SK-N-SH treated with all-trans-retinoic acid at 6 μM for 48 hours (cell line): ENCODE measurements around the gene NPTXR.

Experiments
- ATAC-seq: fragments of 200-7000 bp; cut with Tn5 transposase; 3 replicates; pipeline ENCODE4 v1.9.1; 2020; ENCODE audit warnings: mild to moderate bottlenecking, moderate library complexity
- ARNTL ChIP-seq: fragments of 450-650 bp; formaldehyde crosslinking; IDR thresholded peaks from 2 replicates; pipeline ENCODE4 v1.5.0; 2020; ENCODE audit warnings: low read depth, mild to moderate bottlenecking, moderate library complexity, borderline replicate concordance
- BACH2 ChIP-seq: fragments of 250-450 bp; sonication (Bioruptor Pico); IDR thresholded peaks from 2 replicates; pipeline ENCODE4 v1.9.0; 2021; ENCODE audit warnings: mild to moderate bottlenecking, borderline replicate concordance
- CREB5 ChIP-seq: fragments of 250-450 bp; sonication (Bioruptor Pico); IDR thresholded peaks from 2 replicates; pipeline ENCODE4 v1.5.1; 2020; ENCODE audit warnings: low read depth, mild to moderate bottlenecking, moderate library complexity
- CSDC2 ChIP-seq: fragments of 250-450 bp; sonication (Bioruptor Pico); IDR thresholded peaks from 2 replicates; pipeline ENCODE4 v1.5.0; 2020; ENCODE audit warnings: mild to moderate bottlenecking, moderate library complexity
- ESRRG ChIP-seq: fragments of 250-450 bp; sonication (Bioruptor Pico); IDR thresholded peaks from 2 replicates; pipeline ENCODE4 v1.6.1; 2021; ENCODE audit warnings: mild to moderate bottlenecking
- GLIS3 ChIP-seq: fragments of 250-450 bp; sonication (Bioruptor Pico); IDR thresholded peaks from 2 replicates; pipeline ENCODE4 v1.5.0; 2020; ENCODE audit warnings: mild to moderate bottlenecking, moderate library complexity
- ISL1 ChIP-seq: fragments of 250-450 bp; sonication (Bioruptor Pico); IDR thresholded peaks from 2 replicates; pipeline ENCODE4 v2.1.2; 2022; ENCODE audit warnings: mild to moderate bottlenecking, moderate library complexity
- PATZ1 ChIP-seq: fragments of 250-450 bp; sonication (Bioruptor Pico); IDR thresholded peaks from 2 replicates; pipeline ENCODE4 v1.8.0; 2020; ENCODE audit warnings: mild to moderate bottlenecking, moderate library complexity, borderline replicate concordance
- POU6F1 ChIP-seq: fragments of 250-450 bp; sonication (Bioruptor Pico); IDR thresholded peaks from 2 replicates; pipeline ENCODE4 v1.8.0; 2021; ENCODE audit warnings: low read depth, mild to moderate bottlenecking, moderate library complexity, borderline replicate concordance
- PPARA ChIP-seq: fragments of 250-450 bp; sonication (Bioruptor Pico); IDR thresholded peaks from 2 replicates; pipeline ENCODE4 v1.5.0; 2020; ENCODE audit warnings: mild to moderate bottlenecking, borderline replicate concordance
- RARB ChIP-seq: fragments of 250-450 bp; sonication (Bioruptor Pico); IDR thresholded peaks from 2 replicates; pipeline ENCODE4 v1.8.0; 2021; ENCODE audit warnings: mild to moderate bottlenecking, moderate library complexity
- SNAI2 ChIP-seq: fragments of 250-450 bp; sonication (Bioruptor Pico); IDR thresholded peaks from 2 replicates; pipeline ENCODE4 v1.5.0; 2020; ENCODE audit warnings: mild to moderate bottlenecking, moderate library complexity
- TCF4 ChIP-seq: fragments of 250-450 bp; sonication (Bioruptor Pico); IDR thresholded peaks from 2 replicates; pipeline ENCODE4 v1.8.0; 2021; ENCODE audit warnings: mild to moderate bottlenecking, moderate library complexity, borderline replicate concordance
- TOX ChIP-seq: fragments of 250-450 bp; sonication (Bioruptor Pico); IDR thresholded peaks from 2 replicates; pipeline ENCODE4 v1.8.0; 2021; ENCODE audit warnings: mild to moderate bottlenecking, moderate library complexity, borderline replicate concordance
- TSHZ2 ChIP-seq: fragments of 250-450 bp; sonication (Bioruptor Pico); IDR thresholded peaks from 2 replicates; pipeline ENCODE4 v1.5.0; 2020; ENCODE audit warnings: mild to moderate bottlenecking, moderate library complexity
- ZC3H10 ChIP-seq: fragments of 250-450 bp; sonication (Bioruptor Pico); IDR thresholded peaks from 2 replicates; pipeline ENCODE4 v1.5.1; 2021; ENCODE audit warnings: mild to moderate bottlenecking, moderate library complexity
- ZFP3 ChIP-seq: fragments of 250-450 bp; sonication (Bioruptor Pico); IDR thresholded peaks from 2 replicates; pipeline ENCODE4 v1.5.0; 2020; ENCODE audit warnings: mild to moderate bottlenecking, moderate library complexity
- ZFP30 ChIP-seq: fragments of 450-650 bp; formaldehyde crosslinking; IDR thresholded peaks from 2 replicates; pipeline ENCODE4 v1.5.0; 2022; ENCODE audit warnings: mild to moderate bottlenecking, moderate library complexity
- ZNF565 ChIP-seq: fragments of 450-650 bp; formaldehyde crosslinking; conservative IDR thresholded peaks from 2 replicates; pipeline ENCODE4 v1.5.0; 2020; ENCODE audit warnings: low read depth, mild to moderate bottlenecking, moderate library complexity
- ZNF70 ChIP-seq: fragments of 450-650 bp; formaldehyde crosslinking; IDR thresholded peaks from 2 replicates; pipeline ENCODE4 v1.5.0; 2020; ENCODE audit warnings: mild to moderate bottlenecking, moderate library complexity
- ZNF8 ChIP-seq: fragments of 450-650 bp; formaldehyde crosslinking; IDR thresholded peaks from 2 replicates; pipeline ENCODE4 v1.5.0; 2020; ENCODE audit warnings: mild to moderate bottlenecking, moderate library complexity

Gene NPTXR

GRCh38 chr22:38781033-38781432 lies 62.8 kb downstream of the NPTXR start:
- ATAC-seq: no peak
- no peak for TF ChIP-seq TSHZ2 (CRISPR knock-in tag)
- TF ChIP-seq CREB5 (CRISPR knock-in tag): no peak
- no peak for TF ChIP-seq RARB
- no peak for TF ChIP-seq SNAI2
- TF ChIP-seq ISL1 (CRISPR knock-in tag): no peak
- TF ChIP-seq PPARA: no peak
- TF ChIP-seq CSDC2 (CRISPR knock-in tag): no peak
- TF ChIP-seq ZFP30 (CRISPR knock-in tag): no peak
- no peak for TF ChIP-seq ZNF8 (CRISPR knock-in tag)
- TF ChIP-seq ZNF70 (CRISPR knock-in tag): no peak
- TF ChIP-seq BACH2 (CRISPR knock-in tag): no peak
- TF ChIP-seq TCF4 (CRISPR knock-in tag): no peak
- TF ChIP-seq ARNTL (CRISPR knock-in tag): no peak

GRCh38 chr22:38777087-38777671 lies 66.6 kb downstream of the NPTXR start:
- TF ChIP-seq CREB5 (CRISPR knock-in tag) (no peak), TOX (CRISPR knock-in tag) (no peak), GLIS3 (no peak), PPARA (no peak), ZFP3 (no peak), ZNF70 (CRISPR knock-in tag) (no peak), ESRRG (CRISPR knock-in tag) (no peak), TCF4 (CRISPR knock-in tag) (no peak), ZNF8 (CRISPR knock-in tag) (no peak), TSHZ2 (CRISPR knock-in tag) (no peak), ARNTL (CRISPR knock-in tag) (no peak), BACH2 (CRISPR knock-in tag) (no peak), CSDC2 (CRISPR knock-in tag) (no peak), PATZ1 (no peak), SNAI2 (no peak), ISL1 (CRISPR knock-in tag) (no peak)
- TF ChIP-seq, all 23 proteins: peak for 0
- no peak for ATAC-seq

GRCh38 chr22:38776086-38776485 lies 67.7 kb downstream of the NPTXR start:
- no peak for ATAC-seq
- no peak for TF ChIP-seq ZNF70 (CRISPR knock-in tag)
- TF ChIP-seq TOX (CRISPR knock-in tag): no peak
- TF ChIP-seq CSDC2 (CRISPR knock-in tag): no peak
- no peak for TF ChIP-seq RARB
- no peak for TF ChIP-seq TCF4 (CRISPR knock-in tag)
- TF ChIP-seq BACH2 (CRISPR knock-in tag): no peak
- TF ChIP-seq ZNF8 (CRISPR knock-in tag): no peak
- TF ChIP-seq TSHZ2 (CRISPR knock-in tag): no peak
- TF ChIP-seq ZFP30 (CRISPR knock-in tag): no peak
- no peak for TF ChIP-seq ZC3H10 (CRISPR knock-in tag)
- TF ChIP-seq ARNTL (CRISPR knock-in tag): no peak
- TF ChIP-seq POU6F1 (CRISPR knock-in tag): no peak
- TF ChIP-seq SNAI2: no peak
- TF ChIP-seq ZNF565: no peak
- TF ChIP-seq ESRRG (CRISPR knock-in tag): no peak
